ENCODE data around the gene FAM184A.
"Not testable (repeated sequence)": the region's sequence is repeated elsewhere in the genome, so short reads cannot be mapped to it uniquely, and the experiment has no call there.

Gene FAM184A

DNA sequence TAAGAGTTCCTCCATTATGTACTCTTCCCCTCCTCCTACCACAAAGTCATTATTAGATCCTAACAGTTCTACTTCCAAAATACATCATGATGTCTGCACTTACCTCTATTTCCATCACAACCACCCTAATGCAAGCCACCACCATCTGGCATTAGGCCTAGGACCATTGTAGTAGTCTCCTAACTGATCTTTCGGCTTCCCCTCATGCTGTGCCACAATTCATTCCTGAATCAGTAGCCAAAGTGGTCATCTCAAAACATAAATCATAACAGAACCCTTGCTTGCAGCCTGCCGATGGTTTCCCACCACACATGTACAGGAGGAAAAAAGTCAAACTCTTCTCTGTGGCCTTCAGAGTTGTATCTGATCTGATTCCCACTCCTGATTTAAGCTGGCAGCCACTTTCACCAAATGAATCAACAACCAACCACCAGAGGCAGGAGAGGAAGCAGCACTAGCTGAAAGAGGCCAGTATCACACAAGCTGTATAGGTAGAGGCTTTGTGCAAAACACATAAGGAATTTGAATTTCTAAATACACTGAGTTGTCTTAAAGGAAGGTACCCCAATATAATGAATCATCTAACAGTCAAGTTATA is 26.1 kb downstream of the FAM184A start:
- no peak for DNase-seq

DNA sequence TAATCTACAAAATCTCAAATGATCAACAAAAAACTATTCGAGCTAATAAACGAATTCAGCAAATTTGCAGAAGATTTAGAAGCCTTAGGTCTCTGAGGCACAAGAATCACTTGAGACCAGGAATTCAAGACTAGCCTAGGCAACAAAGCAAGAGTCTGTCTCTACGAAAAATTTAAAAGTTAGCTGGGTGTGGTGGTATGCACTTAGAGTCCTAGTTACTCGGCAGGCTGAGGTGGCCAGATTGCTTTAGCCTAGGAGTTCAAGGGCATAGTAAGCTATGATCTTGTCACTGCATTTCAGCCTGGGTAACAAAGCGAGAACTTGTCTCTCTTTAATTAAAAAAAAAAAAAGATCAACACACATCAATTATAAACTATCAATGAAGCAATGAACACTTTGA is 34.2 kb downstream of the FAM184A start:
- no peak for DNase-seq

DNA sequence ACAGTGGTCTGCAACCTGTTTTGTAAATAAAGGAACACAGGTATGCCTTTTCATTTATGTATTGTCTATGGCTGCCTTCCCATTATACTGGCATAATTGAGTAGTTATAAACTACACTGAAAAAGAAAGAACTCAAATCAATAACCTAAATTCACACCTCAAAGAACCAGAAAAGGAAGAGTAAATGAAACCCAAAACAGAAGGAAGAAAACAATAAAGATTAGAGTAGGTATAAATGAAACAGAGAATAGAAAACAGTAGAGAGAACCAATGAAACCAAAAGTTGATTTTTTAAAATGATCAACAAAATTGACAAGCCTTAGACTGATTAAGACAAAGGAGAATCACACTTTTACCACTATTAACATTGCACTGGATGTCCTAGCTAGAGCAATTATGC is 34.7 kb downstream of the FAM184A start:
- no peak for DNase-seq

DNA sequence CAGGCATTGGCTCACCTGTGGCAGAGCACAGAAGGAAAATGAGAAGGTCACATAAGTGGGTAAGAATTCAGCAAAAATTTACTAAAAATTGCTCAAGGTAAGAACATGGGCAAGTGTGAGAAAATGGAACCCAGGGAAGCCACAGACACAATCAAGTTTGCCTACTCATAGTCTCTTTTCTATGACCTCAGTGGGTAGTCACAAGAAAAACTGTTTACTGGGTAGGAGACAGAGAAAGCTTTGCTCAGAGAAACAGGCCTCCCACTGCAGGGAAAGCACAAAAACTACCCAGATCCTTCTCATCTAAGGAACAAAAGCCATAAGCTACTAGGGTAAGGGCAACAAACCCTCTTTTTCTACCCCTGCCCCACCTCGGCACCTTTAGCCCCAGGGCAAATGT is 35.2 kb downstream of the FAM184A start:
- no peak for DNase-seq

DNA sequence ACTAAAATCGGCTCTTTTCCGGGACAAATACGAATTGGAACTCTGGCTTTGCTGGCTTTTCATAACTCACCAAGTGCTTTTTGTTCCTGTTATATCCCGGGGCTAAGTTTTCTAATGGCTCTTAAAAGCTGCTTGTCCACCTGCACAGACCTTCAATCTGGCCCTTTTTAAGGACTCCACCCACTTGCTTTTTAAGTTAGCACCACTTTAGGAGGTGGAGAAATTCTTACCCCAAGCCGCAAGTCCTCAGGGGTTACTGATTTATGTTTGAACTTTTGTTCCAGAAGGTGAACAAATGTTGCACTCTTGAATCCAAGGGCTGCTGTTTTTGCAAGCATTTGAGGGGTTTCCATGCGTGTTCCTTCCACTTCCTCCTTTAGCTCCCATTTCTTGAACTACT is 37.8 kb downstream of the FAM184A start:
- no peak for DNase-seq

DNA sequence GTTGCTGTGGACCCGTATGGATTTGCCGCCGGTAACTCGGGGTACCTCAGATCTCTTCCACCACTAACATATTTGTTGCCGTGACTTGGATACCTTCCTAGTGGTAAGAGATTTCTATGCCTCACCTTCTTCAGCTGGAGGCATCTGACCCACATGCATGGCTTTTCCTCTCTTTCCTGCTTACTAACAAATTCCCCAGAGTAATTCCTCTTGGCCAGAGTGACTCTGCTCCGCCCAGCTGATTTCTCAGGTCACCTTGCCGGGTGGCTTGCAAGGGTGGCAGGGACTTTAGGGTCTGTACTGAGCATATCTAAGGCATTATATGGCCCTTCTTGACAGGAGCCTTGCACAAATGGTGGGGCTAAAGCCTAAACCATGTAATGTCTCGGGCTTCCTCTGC is 38.2 kb downstream of the FAM184A start:
- DNase-seq = no peak

DNA sequence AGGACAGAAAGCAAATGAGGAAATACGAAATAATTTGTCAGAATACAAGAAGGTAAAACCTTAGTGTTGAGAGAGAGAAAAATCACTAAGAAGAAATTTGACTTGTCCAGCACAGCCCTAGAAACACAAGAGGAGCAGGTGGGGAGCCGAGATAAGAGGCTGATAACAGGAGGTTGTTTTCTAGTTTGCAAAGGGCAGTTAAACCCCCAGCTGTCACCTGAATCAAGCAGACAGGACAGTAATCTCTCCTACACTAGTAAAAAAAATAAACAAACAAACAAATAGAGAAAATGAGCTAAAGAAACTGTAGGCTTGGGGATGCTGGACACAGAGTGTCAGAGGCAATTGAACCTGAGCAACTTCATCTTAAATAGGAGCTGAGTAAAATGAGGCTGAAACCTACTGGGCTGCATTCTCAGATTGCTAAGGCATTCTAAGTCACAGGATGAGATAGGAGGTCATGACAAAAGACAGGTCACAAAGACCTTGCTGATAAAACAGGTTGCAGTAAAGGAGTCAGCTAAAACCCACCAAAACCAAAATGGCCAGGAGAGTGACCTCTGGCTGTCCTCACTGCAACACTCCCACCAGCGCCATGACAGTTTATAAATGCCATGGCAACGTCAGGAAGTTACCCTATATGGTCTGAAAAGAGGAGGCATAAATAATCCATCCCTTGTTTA is 40.4 kb downstream of the FAM184A start:
- no peak for DNase-seq

DNA sequence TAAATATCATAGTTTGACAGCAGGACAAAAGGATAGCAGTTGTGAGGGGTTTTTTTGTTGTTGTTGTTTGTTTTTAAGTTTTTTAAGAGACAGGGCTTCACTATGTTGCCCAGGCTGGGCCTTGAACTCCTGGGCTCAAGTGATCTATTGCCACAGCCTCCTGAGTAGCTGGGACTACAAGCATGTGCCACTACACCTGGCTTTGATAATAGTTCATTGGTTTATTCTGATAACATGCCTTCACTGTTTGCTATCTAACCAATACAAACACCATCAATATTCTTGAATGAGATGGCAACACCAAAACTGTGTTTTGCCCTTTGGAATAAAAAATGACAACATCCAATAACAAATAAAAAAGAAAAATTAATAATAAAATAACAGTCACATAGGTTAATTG is 41.2 kb downstream of the FAM184A start:
- no peak for DNase-seq

DNA sequence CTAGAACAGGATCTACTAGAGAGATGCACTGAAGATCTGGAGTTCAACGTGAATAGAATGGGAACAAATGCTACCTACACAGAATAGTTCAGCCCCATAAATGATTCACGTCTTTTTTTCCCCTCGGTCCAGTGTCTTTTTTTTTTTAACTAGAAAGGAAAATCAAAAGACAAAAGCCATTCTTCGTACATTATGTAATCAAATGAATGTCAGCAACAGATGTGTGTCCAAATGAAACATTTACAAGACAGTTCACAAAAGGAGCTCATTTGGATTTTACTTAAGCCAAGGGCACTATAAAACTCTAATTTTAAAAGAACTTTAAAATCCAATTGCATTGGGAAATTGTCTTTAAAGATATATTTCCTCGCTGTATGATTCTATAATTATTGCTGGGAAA is 42.4 kb downstream of the FAM184A start:
- no peak for DNase-seq

DNA sequence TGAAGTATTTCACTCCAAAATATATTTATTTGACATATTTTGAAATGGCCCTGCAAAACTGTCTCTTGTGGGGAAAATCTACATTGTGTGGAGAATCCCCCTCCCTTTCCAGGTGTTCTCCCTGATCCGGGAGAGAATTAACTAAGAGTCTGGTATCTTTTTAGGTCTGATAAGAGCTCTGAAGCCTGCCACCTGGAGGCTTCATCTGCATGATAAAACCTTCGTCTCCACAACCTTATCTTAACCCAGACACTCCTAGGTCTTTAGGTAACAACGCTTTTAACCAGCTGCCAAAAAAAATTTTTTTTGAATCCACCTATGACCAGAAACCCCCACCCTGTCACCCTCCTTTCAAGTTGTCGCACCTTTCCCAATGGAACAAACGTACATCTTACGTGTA is 43.0 kb downstream of the FAM184A start:
- DNase-seq = no peak

DNA sequence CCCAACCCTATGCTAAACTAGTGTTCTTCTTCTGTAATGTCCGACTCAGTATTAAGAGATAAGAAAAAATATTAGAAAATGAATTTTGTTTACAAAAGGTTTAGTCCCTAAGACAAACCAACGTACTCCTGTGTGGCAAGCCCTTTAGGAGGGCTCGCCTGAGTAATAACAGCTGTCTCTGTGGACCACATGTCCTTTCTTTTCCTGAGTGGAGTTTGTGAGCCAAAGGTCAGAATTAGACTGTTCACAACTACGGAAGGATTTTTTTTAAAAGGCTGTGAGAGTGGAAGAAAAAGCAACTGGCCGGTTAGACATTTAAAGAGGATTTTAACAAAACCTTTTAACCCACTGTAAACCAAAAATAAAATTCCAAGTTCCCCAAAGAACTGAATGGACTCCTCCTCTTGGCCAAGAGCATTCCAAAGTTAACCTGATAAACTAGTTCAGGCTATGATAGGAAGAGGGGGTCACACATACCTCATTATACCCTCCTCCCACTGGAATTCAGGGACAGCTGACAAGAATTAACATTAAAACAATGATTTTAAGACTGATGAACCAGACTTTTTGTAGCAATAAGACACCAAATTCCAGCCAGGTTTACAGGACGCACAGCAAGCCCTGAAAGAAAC is 43.5 kb downstream of the FAM184A start:
- DNase-seq = no peak

DNA sequence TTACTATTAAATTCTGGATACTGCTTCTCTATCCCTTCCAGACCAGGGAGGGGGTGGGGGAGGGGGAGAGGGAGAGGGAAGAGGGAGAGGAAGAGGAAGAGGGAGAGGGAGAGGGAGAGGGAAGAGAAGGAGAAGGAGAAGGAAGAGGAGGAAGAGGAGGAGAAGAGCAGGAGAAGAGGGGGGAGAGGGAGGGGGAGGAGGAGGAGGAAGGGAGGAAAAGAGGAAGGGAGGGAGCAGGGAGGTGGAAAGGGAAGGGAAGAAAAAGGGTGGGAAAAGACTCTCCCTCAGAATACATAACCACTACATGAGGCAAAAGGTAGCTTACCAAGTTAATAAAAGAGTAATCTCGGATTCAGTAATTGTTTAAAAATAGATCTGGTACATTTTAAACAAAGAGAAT is 46.0 kb downstream of the FAM184A start:
- no peak for DNase-seq

DNA sequence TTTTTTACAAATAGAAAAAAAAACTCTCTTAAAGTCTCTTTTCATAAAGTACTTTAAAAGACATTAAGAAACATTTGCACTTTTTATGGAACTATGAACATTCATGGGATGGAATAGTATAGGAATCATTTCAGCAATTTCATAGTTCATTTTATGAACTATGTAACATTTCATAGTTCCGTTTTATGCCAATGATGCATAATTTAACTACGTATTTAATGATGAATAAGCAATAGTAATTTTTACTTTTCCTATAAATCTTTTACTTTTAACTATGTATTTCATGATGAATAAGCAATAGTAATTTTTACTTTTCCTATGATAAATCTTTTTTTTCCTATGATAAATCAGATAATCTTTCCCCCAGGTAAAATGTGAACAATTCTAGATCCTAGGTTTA is 47.7 kb downstream of the FAM184A start:
- DNase-seq = no peak

DNA sequence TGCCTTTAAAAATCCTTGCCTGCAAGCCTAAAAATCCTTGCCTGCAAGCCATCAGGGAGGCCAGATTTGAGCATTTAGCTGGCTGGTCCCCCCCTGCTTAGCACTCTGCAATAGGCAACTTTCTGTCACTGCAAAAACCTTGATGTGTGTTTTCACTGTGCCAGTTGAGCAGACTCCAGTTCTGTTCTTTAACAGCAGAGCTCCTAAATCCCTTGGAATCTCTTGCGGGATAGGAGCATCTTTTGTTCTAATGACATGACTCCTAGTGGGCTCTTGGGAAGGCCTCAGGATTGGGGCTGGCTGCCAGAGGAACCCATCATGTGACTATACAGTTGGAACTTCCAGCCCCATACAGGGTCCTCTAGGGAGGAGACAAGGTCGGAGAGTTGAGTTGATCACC is 50.4 kb downstream of the FAM184A start:
- DNase-seq = no peak

DNA sequence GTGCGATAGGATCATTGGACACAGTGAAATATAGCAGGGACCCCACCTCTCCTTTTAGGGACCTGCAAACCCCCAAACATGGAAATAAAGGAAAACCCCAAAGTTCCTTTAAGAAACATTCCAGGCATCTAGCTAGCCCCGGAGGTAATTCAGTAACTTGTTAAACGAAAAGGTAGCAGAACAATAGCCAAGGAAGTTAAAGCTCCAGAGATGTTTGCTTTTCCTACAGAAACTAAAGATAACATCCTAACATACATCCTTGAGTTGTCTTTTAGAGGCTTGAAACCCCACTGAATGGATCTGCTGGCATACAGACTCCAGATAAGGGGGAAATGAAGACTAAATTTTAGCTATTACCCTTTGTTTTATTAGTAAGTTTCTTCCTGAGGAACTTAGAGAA is 51.0 kb downstream of the FAM184A start:
- no peak for DNase-seq

DNA sequence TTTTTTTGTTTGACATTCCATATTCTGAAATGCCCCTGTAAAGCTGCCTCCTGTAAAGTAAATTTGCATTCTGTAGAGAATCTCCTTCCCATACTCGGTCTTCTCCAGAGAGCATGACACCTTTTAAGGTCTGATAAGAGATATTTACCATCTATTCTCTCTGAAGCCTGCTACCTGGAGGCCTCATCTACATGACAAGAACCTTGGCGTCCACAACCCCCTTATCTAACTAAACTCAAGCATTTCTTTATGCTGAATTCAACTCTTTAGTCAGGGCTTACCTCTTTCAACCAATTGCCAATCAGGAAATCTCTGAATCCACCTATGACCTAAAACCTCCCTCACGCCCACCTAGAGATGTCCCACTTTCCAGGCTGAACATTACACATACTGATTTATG is 51.6 kb downstream of the FAM184A start:
- DNase-seq = no peak

DNA sequence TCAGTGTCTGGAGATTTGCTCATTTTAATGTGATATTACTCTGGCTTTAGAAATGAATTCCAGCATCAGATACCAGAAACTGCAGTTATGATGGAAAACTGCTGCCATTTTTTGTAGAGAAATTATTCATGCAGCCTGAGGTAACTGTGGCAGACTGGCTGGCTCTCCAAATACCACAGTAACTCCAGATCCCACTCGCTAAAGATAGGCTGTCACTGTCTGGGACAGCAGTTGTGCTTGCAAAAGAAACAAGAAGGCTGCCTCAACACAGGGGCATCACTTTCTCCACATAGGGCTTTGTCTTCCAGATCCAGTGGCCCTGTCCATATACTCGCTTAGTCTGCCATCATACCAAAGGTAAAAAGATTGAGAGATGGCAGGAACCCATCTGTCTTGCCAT is 52.7 kb downstream of the FAM184A start:
- DNase-seq = no peak

DNA sequence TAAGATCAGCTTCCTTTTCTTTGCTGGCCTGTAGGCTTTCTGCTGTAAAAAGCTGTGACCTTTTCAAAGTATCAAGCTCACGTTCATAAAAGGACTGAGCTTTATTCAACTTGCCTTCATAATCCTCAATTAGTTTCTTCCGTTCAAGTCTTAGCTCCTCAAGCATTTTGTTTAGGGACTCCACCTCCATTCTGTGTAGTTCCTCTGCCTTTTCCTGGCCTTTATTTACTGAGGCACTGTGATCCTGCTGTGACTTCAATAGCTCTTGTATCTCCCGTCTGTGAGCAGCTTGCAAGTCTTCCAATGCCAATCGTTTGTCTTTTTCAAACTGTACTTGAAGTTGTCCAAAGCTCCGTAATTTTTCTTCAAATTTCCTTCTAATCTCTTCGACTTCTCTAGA is 54.4 kb downstream of the FAM184A start:
- DNase-seq = no peak

DNA sequence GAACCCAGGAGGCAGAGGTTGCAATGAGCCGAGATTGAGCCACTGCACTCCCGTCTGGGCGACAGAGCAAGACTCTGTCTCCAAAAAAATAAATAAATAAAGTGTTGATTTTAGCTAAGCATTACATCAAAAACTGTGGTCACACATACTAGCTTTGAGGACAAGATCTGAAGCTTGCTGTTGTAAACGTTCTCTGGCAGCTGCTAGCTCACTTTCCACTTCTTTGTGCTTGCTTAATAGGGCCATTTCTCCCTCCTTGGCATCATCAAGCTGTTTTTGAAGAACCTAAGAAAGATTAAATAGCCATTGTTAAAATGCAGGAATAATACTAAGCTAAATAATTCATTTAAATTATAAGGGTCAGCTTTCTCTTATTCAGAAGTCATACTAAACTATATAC is 55.7 kb downstream of the FAM184A start:
- DNase-seq = no peak

DNA sequence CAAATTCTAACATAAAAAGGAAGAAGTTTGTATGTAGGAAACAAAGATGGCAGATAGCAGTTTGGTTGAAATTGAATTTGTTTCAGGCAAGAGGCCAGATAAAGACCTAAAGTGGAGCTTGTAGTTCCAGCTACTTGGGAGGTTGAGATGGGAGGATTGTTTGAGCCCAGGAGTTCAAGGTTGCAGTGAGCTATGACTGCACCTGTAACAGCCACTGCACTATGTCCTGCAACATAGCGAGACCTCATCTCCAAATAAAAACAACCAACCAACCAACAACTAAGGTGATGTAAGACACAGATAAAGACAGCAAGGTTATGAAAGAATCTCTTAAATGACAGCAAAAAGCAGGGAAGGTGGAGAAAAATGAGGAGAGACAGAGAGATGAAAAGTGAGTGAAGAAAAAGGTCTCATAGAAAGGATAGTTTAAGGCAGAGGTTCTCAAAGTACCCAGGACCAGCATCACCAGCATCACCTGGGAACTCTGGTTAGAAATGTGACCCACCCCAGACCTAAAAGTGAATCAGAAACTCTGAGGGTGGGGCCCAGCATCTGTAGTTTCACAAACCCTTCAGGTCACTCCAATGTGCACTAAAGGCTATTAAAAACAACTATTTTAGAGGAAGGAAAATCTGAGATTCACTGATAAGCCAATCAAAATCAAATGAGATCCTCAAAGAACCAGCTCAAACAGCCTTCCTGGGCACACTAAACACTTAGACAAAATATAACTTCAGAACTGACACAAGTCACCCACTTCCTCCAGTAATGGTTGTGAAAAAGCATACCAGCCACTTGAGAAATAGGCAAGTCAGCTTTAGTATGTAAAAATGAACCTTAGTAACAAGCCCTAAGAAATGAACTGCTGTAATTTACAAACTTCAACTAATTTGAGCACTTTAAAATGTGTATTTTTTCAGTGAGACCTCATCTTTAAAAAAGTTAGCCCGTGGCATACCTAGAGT is 57.6 kb downstream of the FAM184A start:
- DNase-seq = no peak

DNA sequence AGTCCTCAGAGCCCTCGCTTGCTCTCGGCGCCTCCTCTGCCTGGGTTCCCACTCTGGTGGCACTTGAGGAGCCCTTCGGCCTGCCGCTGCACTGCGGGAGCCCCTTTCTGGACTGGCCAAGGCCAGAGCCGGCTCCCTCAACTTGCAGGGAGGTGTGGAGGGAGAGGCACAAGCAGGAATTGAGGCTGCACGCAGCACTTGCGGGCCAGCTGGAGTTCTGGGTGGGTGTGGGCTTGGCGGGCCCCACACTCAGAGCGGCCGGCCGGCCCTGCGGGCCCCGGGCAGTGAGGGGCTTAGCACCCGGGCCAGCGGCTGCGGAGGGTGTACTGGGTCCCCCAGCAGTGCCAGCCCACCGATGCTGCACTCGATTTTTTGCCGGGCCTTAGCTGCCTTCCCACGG is 63.3 kb downstream of the FAM184A start:
- not testable (repeated sequence) for DNase-seq

DNA sequence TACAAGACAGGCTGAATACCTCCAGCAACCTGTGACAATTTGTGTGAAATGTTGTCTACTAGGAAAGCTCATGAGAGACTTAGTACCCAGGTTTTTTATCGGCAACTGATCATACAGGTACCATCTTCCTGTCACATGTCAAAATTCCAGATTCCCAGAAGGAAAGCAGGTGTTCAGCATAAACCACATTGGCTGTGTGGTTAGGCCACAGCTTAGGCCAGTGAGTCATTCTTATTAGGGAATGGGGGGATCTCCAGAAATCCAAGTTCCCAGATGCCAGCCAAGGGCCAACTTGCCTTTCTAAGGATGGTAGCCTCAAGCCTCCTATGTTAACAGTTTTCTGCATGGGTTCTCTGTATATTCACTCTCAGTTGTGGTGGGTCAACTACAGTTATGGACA is 65.9 kb downstream of the FAM184A start:
- DNase-seq = no peak

DNA sequence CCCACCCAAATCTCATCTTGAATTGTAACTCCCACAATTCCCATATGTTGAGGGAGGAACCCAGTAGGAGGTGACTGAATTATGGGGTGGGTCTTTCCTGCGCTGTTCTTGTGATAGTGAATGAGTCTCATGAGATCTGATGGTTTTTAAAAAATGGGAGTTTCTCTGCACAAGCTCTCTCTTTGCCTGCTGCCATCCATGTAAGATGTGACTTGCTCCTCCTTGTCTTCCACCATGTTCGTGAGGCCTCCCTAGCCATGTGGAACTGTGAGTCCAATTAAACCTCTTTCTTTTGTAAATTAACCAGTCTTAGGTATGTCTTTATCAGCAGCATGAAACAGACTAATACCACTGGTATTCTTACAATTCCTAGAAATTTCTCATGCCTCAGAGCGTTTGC is 69.2 kb downstream of the FAM184A start:
- not testable (repeated sequence) for DNase-seq

DNA sequence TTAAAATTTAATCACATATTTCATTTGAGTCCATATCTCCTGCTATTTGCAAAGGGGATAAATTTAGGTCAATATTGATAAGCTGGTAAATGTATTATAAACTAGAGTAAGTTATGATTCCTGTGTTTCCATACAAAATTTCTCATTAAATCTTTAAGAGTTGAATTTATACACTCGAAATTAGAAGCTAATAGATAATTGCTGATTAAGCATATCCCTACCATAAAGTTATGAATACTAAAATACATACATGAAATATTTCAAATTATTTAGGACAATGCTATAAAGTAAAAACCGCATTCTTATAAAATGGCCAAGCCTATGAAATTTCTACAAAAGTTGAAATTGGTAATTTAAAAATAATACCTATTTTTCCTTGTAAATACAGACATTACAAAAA is 71.5 kb downstream of the FAM184A start:
- DNase-seq = no peak

Data from kidney glomerular epithelial cell (primary cell).